GM12878 (cell line): ENCODE results near the gene ASIC4. TPM values are rescaled to one million over a fixed set of nuclear protein-coding genes. Genes with fewer than 3 reads are reported as not detected.

Source experiments
- ATAC-seq: fragments of 200-7000 bp; cut with Tn5 transposase; 3 replicates; pipeline ENCODE4 v1.9.1; 2020; ENCODE audit warnings: mild to moderate bottlenecking, moderate library complexity
- BruUV-seq: library from RNA; stranded (reverse); fragments of 400-500 nt; replicated peaks from 2 replicates; lab custom pipeline; 2021; lab: Mats Ljungman, UMichigan
- CTCF ChIA-PET: fragments of 300-600 bp; sonication (Branson Sonifier 250); formaldehyde crosslinking; extraction: SDS; loops from one replicate; lab custom pipeline; 2021; ENCODE audit warnings: inconsistent platforms; lab: Yijun Ruan, JAX
- POLR2A ChIA-PET: fragments of 350-600 bp; formaldehyde crosslinking; extraction: SDS; loops from one replicate; lab custom pipeline; 2021; ENCODE audit warnings: inconsistent platforms; lab: Charles Lee
- RAD21 ChIA-PET: fragments of 300-600 bp; sonication (Branson Sonifier 250); formaldehyde crosslinking; loops from one replicate; lab custom pipeline; 2023; ENCODE audit warnings: antibody characterized with exemption; ENCODE audit not compliant: unreplicated experiment; lab: Charles Lee
- SMC1A ChIA-PET: fragments of 300-600 bp; sonication (Branson Sonifier 250); formaldehyde crosslinking; loops from one replicate; lab custom pipeline; 2023; ENCODE audit not compliant: unreplicated experiment, uncharacterized antibody; lab: Charles Lee
- DNase-seq: peaks from one replicate; pipeline ENCODE4 v3.0.0-alpha.2; 2011; ENCODE audit warnings: low read depth, low spot score
- FAIRE-seq: peaks from 3 replicates; lab custom pipeline; 2011; peaks lifted over from hg19 to GRCh38; lab: Jason Lieb, UNC
- H2AFZ ChIP-seq: 2 replicates; pipeline ENCODE4 v1.6.0; 2011; ENCODE audit warnings: low read depth, low read length, control low read depth; ENCODE audit not compliant: control insufficient read depth
- H3K27ac ChIP-seq: 2 replicates; pipeline ENCODE4 v1.5.1; 2011; ENCODE audit warnings: control low read depth; ENCODE audit not compliant: control insufficient read depth, insufficient read depth
- H3K27me3 ChIP-seq, 2 experiments: replicated peaks in 1 of 2; 2 replicates each; pipeline versions ENCODE4 v1.6.0 to v1.6.1; 2011; ENCODE audit warnings: low read length in 1 of 2; ENCODE audit not compliant: control insufficient read depth in 2 of 2, insufficient read depth in 2 of 2
- H3K36me3 ChIP-seq, 2 experiments: 2 replicates each; pipeline ENCODE4 v1.5.1; 2011; ENCODE audit warnings: low read length in 1 of 2; ENCODE audit not compliant: control insufficient read depth in 2 of 2, insufficient read depth in 2 of 2
- H3K4me1 ChIP-seq: 2 replicates; pipeline ENCODE4 v1.6.1; 2011; ENCODE audit warnings: mild to moderate bottlenecking, low read length, moderate library complexity, mixed read lengths; ENCODE audit not compliant: control insufficient read depth, insufficient read depth
- H3K4me2 ChIP-seq: 2 replicates; pipeline ENCODE4 v1.6.0; 2011; ENCODE audit warnings: control low read depth; ENCODE audit not compliant: control insufficient read depth, insufficient read depth
- H3K4me3 ChIP-seq: fragments of 200-600 bp; sonication (generic); 2 replicates; pipeline ENCODE4 v1.5.1; 2016
- H3K79me2 ChIP-seq: 2 replicates; pipeline ENCODE4 v1.6.0; 2011; ENCODE audit warnings: low read length; ENCODE audit not compliant: control insufficient read depth, insufficient read depth
- H3K9ac ChIP-seq: 2 replicates; pipeline ENCODE4 v1.8.0; 2011; ENCODE audit warnings: low read length, control low read depth, mixed read lengths; ENCODE audit not compliant: control insufficient read depth, insufficient read depth
- H3K9me3 ChIP-seq: replicated peaks from 3 replicates; pipeline ENCODE4 v1.5.1; 2011; ENCODE audit warnings: mild to moderate bottlenecking, low read length; ENCODE audit not compliant: control insufficient read depth, insufficient read depth
- H4K20me1 ChIP-seq: 2 replicates; pipeline ENCODE4 v1.6.0; 2011; ENCODE audit not compliant: control insufficient read depth, insufficient read depth
- FOXM1 ChIP-seq: IDR thresholded peaks from 2 replicates; pipeline ENCODE4 v1.6.1; 2012; ENCODE audit warnings: low read depth, mild to moderate bottlenecking, inconsistent platforms, low read length, moderate library complexity
- NFYA ChIP-seq: IDR thresholded peaks from 2 replicates; pipeline ENCODE4 v1.6.1; 2011; ENCODE audit warnings: low read depth, mild to moderate bottlenecking, low read length, improper control_type of control experiment, borderline replicate concordance
- SMAD1 ChIP-seq: fragments of 450-650 bp; IDR thresholded peaks from 2 replicates; pipeline ENCODE4 v1.6.1; 2018; ENCODE audit warnings: mild to moderate bottlenecking, low read depth; ENCODE audit not compliant: partially characterized antibody
- SUZ12 ChIP-seq: fragments of 200-600 bp; sonication (generic); IDR thresholded peaks from one replicate; pipeline ENCODE4 v1.6.1; 2018; ENCODE audit warnings: antibody characterized with exemption, mild to moderate bottlenecking; ENCODE audit not compliant: unreplicated experiment
- YY1 ChIP-seq: IDR thresholded peaks from 2 replicates; pipeline ENCODE4 v1.6.1; 2011; ENCODE audit warnings: low read depth, mild to moderate bottlenecking, low read length
- ZNF384 ChIP-seq: IDR thresholded peaks from 2 replicates; pipeline ENCODE4 v1.6.1; 2012; ENCODE audit warnings: low read depth, mild to moderate bottlenecking, low read length, improper control_type of control experiment, borderline replicate concordance
- WGBS: methylation state at CpG from one replicate; pipeline ENCODE4 v1.1.6; 2016; ENCODE audit warnings: low lambda C conversion rate; ENCODE audit not compliant: insufficient replicate concordance, insufficient coverage; ENCODE audit errors: missing lambda C conversion rate; 5-methylcytosine and 5-hydroxymethylcytosine counted together
- in situ Hi-C: fragments of 300-500 bp; cut with MboI; formaldehyde crosslinking; loops from 9 replicates; pipeline ENCODE4 v1.14.3; 2018; ENCODE audit warnings: mixed read lengths
- intact Hi-C: fragments of 100-400 bp; cut with micrococcal nuclease; formaldehyde crosslinking; loops from one replicate; pipeline ENCODE4 v1.14.2; 2022; ENCODE audit not compliant: unreplicated experiment
- polyA plus RNA-seq, 11 experiments: library from polyadenylated mRNA; depleted of rRNA in 4 of 11; unstranded in 6 of 11; stranded (reverse) in 5 of 11; fragments of >200 nt; fragmentation: Nextera tagmentation in 4 of 11; fragmentation: Illumina TruSeq in 1 of 11; extraction: Ambion mirVana in 4 of 11; extraction: Trizol in 1 of 11; gene quantifications; 1 replicate in 1 of 11; 2 replicates in 10 of 11; pipeline versions ENCODE4 v1.2.1 to v1.2.3, GENCODE V29; 2011 to 2016; ENCODE audit warnings: inconsistent platforms in 2 of 11, missing spikeins in 2 of 11, low read depth in 1 of 11
- total RNA-seq, 4 experiments: library from RNA; depleted of rRNA in 3 of 4; stranded (reverse); fragments of >200 nt in 3 of 4; fragmentation: Illumina TruSeq in 1 of 4; extraction: Trizol in 1 of 4; gene quantifications; 2 replicates each; pipeline versions ENCODE4 v1.2.1 to v1.2.3, GENCODE V29; 2013 to 2021
- TF ChIP-seq, protein P1 (sequence below): IDR thresholded peaks from 2 replicates; pipeline ENCODE4 v1.6.1; 2012; ENCODE audit warnings: low read depth, low read length, improper control_type of control experiment

Gene ASIC4
- total and polyA plus RNA-seq, 10 of the 15 experiments (the other 5 are each of a cell fraction or from before 2014, with no cell fraction given): 0.01 TPM; not detected in 9

DNA sequence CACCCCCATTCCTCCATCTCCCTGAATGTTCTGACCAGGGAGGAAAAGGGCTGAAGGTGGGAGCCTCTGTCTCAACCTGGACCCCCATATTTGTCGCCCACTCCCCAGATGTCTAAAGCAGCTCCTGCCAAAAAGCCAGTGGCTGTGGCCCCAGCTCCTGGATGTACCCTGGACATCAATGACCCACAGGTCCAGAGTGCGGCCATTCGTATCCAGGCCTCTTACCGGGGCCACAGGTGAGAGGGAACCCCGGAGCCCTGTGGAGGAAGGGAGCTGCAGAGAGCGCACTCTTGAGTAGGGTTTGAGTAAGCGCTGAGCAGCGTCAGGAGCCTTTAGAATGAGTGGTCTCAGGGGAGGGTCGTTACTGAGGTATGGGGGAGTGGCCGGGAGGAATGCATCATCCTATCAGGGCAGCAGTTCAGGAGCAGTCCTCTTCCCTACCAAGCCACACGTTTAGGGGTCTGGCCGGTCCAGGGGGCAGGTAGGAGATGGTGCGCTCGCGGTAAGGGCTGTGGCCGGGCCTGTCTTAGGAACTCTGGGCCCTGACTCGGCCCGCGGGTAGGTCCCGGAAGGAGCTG is 17.9 kb upstream of the ASIC4 start:
- Histone ChIP-seq H3K4me2 (no peak overlapping the region), H3K27ac (no peak overlapping the region), H3K9ac (no peak overlapping the region), H4K20me1 (no peaks in the 10 kb centered on the region), H3K36me3 (no peaks in the 10 kb centered on the region), H3K4me1 (peaks cover 15% of the 10 kb centered on the region), H3K79me2 (peaks cover 11% of the 10 kb centered on the region), H3K9me3 (no peaks in the 10 kb centered on the region; the same call in 2 of the 3 replicates), H3K27me3 (peaks cover 11 to 15% of the 10 kb centered on the region in 2 experiments), H3K4me3 (no peak overlapping the region), H2AFZ (no peak overlapping the region)
- BruUV-seq: no TSS peak
- RAD21 ChIA-PET: interaction anchor here (0.6 to 3.6 kb wide), 8 partner anchors 22 to 189 kb away, joined by 3 to 42 read pairs (median 6); no protein-coding TSS in a partner anchor
- SMC1A ChIA-PET: interaction anchor here (0.8 to 3.0 kb wide), 4 partner anchors 12 to 146 kb away, joined by 3 to 41 read pairs (median 4); no protein-coding TSS in a partner anchor
- CTCF ChIA-PET: interaction anchor here (0.7 to 11.4 kb wide), 14 partner anchors 10 to 193 kb away, joined by 3 to 224 read pairs (median 6); partner anchors contain the start of genes DNPEP and STK11IP
- POLR2A ChIA-PET: interaction anchor here (1.0 kb wide), 1 partner anchor 10 kb away, joined by 3 read pairs; no protein-coding TSS in a partner anchor
- peak; percentile 33 for TF ChIP-seq SUZ12
- TF ChIP-seq FOXM1: no peak
- intact Hi-C loops: no loop called here
- FAIRE-seq (no peak), ATAC-seq (no peak), DNase-seq (no peak)
- 36% methylated on average over 20 of the region's 20 CpGs for WGBS
- in situ Hi-C loops: no loop called here

DNA sequence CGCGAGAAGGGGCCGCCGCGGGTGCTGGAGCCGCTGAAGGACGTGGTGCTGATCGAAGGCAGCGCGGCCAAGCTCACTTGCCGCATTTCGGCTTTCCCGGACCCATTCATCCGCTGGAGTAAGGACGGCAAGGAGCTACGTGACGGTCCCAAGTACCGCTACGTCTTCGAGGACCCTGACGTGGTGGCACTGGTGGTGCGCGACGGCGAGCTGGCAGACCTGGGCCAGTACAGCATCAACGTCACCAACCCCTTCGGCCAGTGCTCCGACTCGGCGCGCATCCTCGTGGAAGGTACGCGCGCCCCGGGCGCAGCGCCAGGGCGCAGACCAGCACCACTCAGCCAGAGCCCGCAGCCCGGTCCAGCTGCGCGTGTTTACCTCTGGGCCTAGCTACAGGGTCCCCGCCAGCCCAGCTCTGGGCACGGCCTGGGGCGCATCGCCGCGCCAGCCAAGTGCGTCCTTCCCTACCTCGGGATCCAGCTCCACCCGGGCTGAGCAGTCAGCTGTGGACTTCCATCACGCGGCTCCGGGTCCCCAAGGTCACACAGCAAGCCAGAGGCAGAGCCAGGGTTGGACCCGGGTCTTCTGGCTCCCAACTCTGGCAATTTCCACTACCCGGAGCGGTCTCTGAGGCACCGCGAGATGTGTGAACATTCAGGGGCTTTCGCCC is 17.3 kb upstream of the ASIC4 start:
- Histone ChIP-seq H3K79me2 (peaks cover 11% of the 10 kb centered on the region), H3K27me3 (peaks cover 9 to 15% of the 10 kb centered on the region in 2 experiments), H3K9me3 (no peaks in the 10 kb centered on the region; the same call in 2 of the 3 replicates), H3K4me3 (no peak overlapping the region), H2AFZ (no peak overlapping the region), H3K27ac (no peak overlapping the region), H3K9ac (no peak overlapping the region), H3K36me3 (no peaks in the 10 kb centered on the region), H3K4me1 (peaks cover 15% of the 10 kb centered on the region), H4K20me1 (no peaks in the 10 kb centered on the region), H3K4me2 (no peak overlapping the region)
- BruUV-seq: no TSS peak
- FAIRE-seq (no peak), DNase-seq (no peak), ATAC-seq (no peak)
- 60% methylated on average over 61 of the region's 61 CpGs for WGBS
- intact Hi-C loops (no loop called here), in situ Hi-C loops (no loop called here)
- ChIA-PET CTCF (interaction anchor here (1.3 to 11.4 kb wide), 4 partner anchors 13 to 39 kb away, joined by 3 to 224 read pairs (median 12); no protein-coding TSS in a partner anchor), SMC1A (interaction anchor here (3.0 to 4.0 kb wide), 2 partner anchors 32 to 33 kb away, joined by 22 to 41 read pairs; no protein-coding TSS in a partner anchor), POLR2A (no interaction called here), RAD21 (interaction anchor here (0.6 to 3.6 kb wide), 3 partner anchors 33 to 189 kb away, joined by 5 to 21 read pairs (median 6); no protein-coding TSS in a partner anchor)
- TF ChIP-seq SMAD1: no peak
- TF ChIP-seq ZNF384: no peak
- no peak for TF ChIP-seq YY1
- no peak for TF ChIP-seq NFYA
- TF ChIP-seq, protein P1, sequence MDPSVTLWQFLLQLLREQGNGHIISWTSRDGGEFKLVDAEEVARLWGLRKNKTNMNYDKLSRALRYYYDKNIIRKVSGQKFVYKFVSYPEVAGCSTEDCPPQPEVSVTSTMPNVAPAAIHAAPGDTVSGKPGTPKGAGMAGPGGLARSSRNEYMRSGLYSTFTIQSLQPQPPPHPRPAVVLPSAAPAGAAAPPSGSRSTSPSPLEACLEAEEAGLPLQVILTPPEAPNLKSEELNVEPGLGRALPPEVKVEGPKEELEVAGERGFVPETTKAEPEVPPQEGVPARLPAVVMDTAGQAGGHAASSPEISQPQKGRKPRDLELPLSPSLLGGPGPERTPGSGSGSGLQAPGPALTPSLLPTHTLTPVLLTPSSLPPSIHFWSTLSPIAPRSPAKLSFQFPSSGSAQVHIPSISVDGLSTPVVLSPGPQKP: no peak
